HCT116 (cell line): ENCODE data around the gene GPR108. TPM values are rescaled to one million over a fixed set of nuclear protein-coding genes. Genes with fewer than 3 reads are reported as not detected.

ENCODE experiments used
- ATAC-seq: fragments of 200-7000 bp; cut with Tn5 transposase; 2 replicates; pipeline ENCODE4 v1.9.1; 2020; ENCODE audit warnings: mild to moderate bottlenecking, moderate library complexity
- BruUV-seq: library from RNA; stranded (reverse); fragments of 400-500 nt; replicated peaks from 2 replicates; lab custom pipeline; 2021; lab: Mats Ljungman, UMichigan
- CTCF ChIA-PET: fragments of 300-600 bp; sonication (Branson Sonifier 250); formaldehyde crosslinking; loops from one replicate; lab custom pipeline; 2021; ENCODE audit warnings: antibody characterized with exemption; lab: Charles Lee
- POLR2A ChIA-PET: fragments of 300-600, 350-600 bp; sonication (Branson Sonifier 250); formaldehyde crosslinking; loops from one replicate; lab custom pipeline; 2021; ENCODE audit warnings: antibody characterized with exemption; lab: Charles Lee
- RAD21 ChIA-PET, 2 experiments: fragments of 300-600 bp; sonication (Branson Sonifier 250); formaldehyde crosslinking; loops; one replicate each; lab custom pipeline; 2023; ENCODE audit warnings: low total read pairs in 2 of 2; ENCODE audit not compliant: uncharacterized antibody in 2 of 2, unreplicated experiment in 2 of 2, low non-redundant PET in 1 of 2; lab: Charles Lee
- DNase-seq: peaks from one replicate; pipeline ENCODE4 v3.0.0-alpha.2; 2010; ENCODE audit warnings: low read depth, low spot score
- H2AFZ ChIP-seq: fragments of 200-600 bp; shearing (Covaris generic), sonication (generic); 2 replicates; pipeline ENCODE4 v1.6.1; 2017; ENCODE audit warnings: low read depth, mixed run types, mixed read lengths, antibody characterized with exemption, low read length; ENCODE audit not compliant: poor library complexity, severe bottlenecking
- H3K27ac ChIP-seq: 2 replicates; pipeline ENCODE4 v1.5.1; 2012; ENCODE audit warnings: low read depth, low read length
- H3K27me3 ChIP-seq: fragments of 200-600 bp; sonication (generic); 2 replicates; pipeline ENCODE4 v1.6.1; 2016; ENCODE audit warnings: mixed run types, low read length, mixed read lengths; ENCODE audit not compliant: insufficient read depth
- H3K36me3 ChIP-seq, 2 experiments: fragments of 200-500 bp in 1 of 2; fragments of 200-600 bp in 1 of 2; sonication (Bioruptor generic) in 1 of 2; sonication (generic) in 1 of 2; 2 replicates each; pipeline versions ENCODE4 v1.5.1 to v1.6.1; 2014 to 2016; ENCODE audit warnings: low read length in 2 of 2, inconsistent platforms in 1 of 2, mixed read lengths in 1 of 2, mixed run types in 1 of 2; ENCODE audit not compliant: insufficient read depth in 2 of 2, control insufficient read depth in 1 of 2
- H3K4me1 ChIP-seq, 2 experiments: fragments of 200-600 bp in 1 of 2; sonication (generic) in 1 of 2; 2 replicates each; pipeline versions ENCODE4 v1.5.1 to v1.6.1; 2012 to 2017; ENCODE audit warnings: low read length in 2 of 2, inconsistent platforms in 1 of 2, mild to moderate bottlenecking in 1 of 2, mixed read lengths in 1 of 2, mixed run types in 1 of 2, moderate library complexity in 1 of 2; ENCODE audit not compliant: insufficient read depth in 2 of 2, control insufficient read depth in 1 of 2
- H3K4me2 ChIP-seq: fragments of 200-600 bp; sonication (generic); 2 replicates; pipeline ENCODE4 v1.6.1; 2017; ENCODE audit warnings: mixed run types, low read length, mixed read lengths
- H3K4me3 ChIP-seq, 2 experiments: fragments of 200-600 bp in 1 of 2; sonication (generic) in 1 of 2; replicated peaks in 1 of 2; 2 replicates each; pipeline ENCODE4 v1.5.1; 2011 to 2016; ENCODE audit warnings: low read length in 2 of 2, control low read depth in 1 of 2, low read depth in 1 of 2, mild to moderate bottlenecking in 1 of 2, mixed read lengths in 1 of 2, mixed run types in 1 of 2
- H3K79me2 ChIP-seq: fragments of 200-600 bp; sonication (generic); 2 replicates; pipeline ENCODE4 v1.6.1; 2017; ENCODE audit warnings: mild to moderate bottlenecking, mixed run types, low read length, moderate library complexity, mixed read lengths; ENCODE audit not compliant: insufficient read depth
- H3K9ac ChIP-seq: fragments of 200-600 bp; sonication (generic); 2 replicates; pipeline ENCODE4 v1.6.1; 2016; ENCODE audit warnings: low read length, mixed read lengths
- H3K9me2 ChIP-seq: fragments of 200-600 bp; sonication (generic), shearing (Covaris generic); 2 replicates; pipeline ENCODE4 v1.6.1; 2017; ENCODE audit warnings: mixed run types, mild to moderate bottlenecking, moderate library complexity; ENCODE audit not compliant: insufficient read depth
- H3K9me3 ChIP-seq, 2 experiments: fragments of 200-500 bp in 1 of 2; fragments of 200-600 bp in 1 of 2; sonication (Bioruptor generic) in 1 of 2; sonication (generic) in 1 of 2; 2 replicates each; pipeline ENCODE4 v1.6.1; 2014 to 2017; ENCODE audit warnings: low read length in 2 of 2, mixed read lengths in 2 of 2, inconsistent platforms in 1 of 2, low read depth in 1 of 2, mild to moderate bottlenecking in 1 of 2, mixed run types in 1 of 2, moderate library complexity in 1 of 2; ENCODE audit not compliant: control insufficient read depth in 1 of 2, insufficient read depth in 1 of 2
- H4K20me1 ChIP-seq: fragments of 200-600 bp; sonication (generic), shearing (Covaris generic); 2 replicates; pipeline ENCODE4 v1.6.1; 2017; ENCODE audit warnings: mixed run types, mild to moderate bottlenecking, moderate library complexity; ENCODE audit not compliant: insufficient read depth
- ATF3 ChIP-seq: IDR thresholded peaks from 2 replicates; pipeline ENCODE4 v1.6.1; 2012
- CBX3 ChIP-seq: IDR thresholded peaks from 2 replicates; pipeline ENCODE4 v1.6.1; 2012; ENCODE audit warnings: low read depth
- CEBPB ChIP-seq: IDR thresholded peaks from 2 replicates; pipeline ENCODE4 v1.6.1; 2012; ENCODE audit warnings: low read depth
- FOSL1 ChIP-seq: IDR thresholded peaks from 2 replicates; pipeline ENCODE4 v1.6.1; 2012; ENCODE audit warnings: low read depth
- POLR2A ChIP-seq: IDR thresholded peaks from 2 replicates; pipeline ENCODE4 v1.7.0; 2011; ENCODE audit warnings: borderline replicate concordance; ENCODE audit not compliant: insufficient read depth, insufficient read length; ENCODE audit errors: extremely low read depth
- POLR2AphosphoS5 ChIP-seq: IDR thresholded peaks from 2 replicates; pipeline ENCODE4 v1.6.1; 2011; ENCODE audit warnings: mild to moderate bottlenecking, low read depth, low read length, moderate library complexity
- RAD21 ChIP-seq: IDR thresholded peaks from 2 replicates; pipeline ENCODE4 v1.6.1; 2012; ENCODE audit warnings: low read depth, mild to moderate bottlenecking
- SIN3A ChIP-seq: IDR thresholded peaks from 2 replicates; pipeline ENCODE4 v1.6.1; 2012; ENCODE audit warnings: low read depth
- SP1 ChIP-seq: IDR thresholded peaks from 2 replicates; pipeline ENCODE4 v1.6.1; 2012; ENCODE audit warnings: low read depth
- SRF ChIP-seq: IDR thresholded peaks from 2 replicates; pipeline ENCODE4 v1.6.1; 2012; ENCODE audit warnings: low read depth
- TCF7L2 ChIP-seq: IDR thresholded peaks from 2 replicates; pipeline ENCODE4 v1.7.0; 2011; ENCODE audit warnings: borderline replicate concordance, inconsistent platforms; ENCODE audit not compliant: insufficient read depth, insufficient read length; ENCODE audit errors: extremely low read depth
- YY1 ChIP-seq: IDR thresholded peaks from 2 replicates; pipeline ENCODE4 v1.6.1; 2011; ENCODE audit warnings: low read length, low read depth, moderate library complexity, mild to moderate bottlenecking; ENCODE audit not compliant: insufficient replicate concordance; ENCODE audit errors: extremely low read depth
- ZFX ChIP-seq: fragments of 450-650 bp; IDR thresholded peaks from 2 replicates; pipeline ENCODE4 v1.6.1; 2017
- intact Hi-C: fragments of 100-400 bp; cut with micrococcal nuclease; formaldehyde crosslinking; loops from 2 replicates; pipeline ENCODE4 v1.10.0; 2022
- total RNA-seq: library from RNA; stranded (reverse); gene quantifications from one replicate; pipeline ENCODE4 v1.2.1, GENCODE V29; 2021; ENCODE audit not compliant: unreplicated experiment

The GPR108 gene
- total RNA-seq, 1 experiment from 2014 or later, result 75.0 TPM

DNA sequence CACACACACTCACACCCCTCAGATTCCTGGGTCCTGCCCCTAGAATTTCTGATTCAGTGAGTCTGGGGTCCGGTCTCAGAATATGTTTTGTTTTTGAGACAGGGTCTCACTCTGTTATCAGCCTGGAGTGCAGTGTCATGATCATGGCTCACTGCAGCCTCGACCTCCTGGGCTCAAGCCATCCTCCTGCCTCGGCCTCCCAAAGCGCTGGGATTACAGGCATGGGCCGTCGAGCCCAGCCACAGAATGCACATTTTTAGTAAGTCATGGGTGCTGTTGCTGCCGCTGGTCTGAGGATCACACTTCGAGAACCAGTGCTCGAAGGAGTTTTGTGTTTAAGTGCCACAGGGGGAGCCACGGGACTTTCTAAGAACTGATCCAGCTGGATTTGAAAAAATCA is 45.4 kb downstream of the GPR108 start:
- Histone ChIP-seq H3K4me1 (peaks cover 5 to 22% of the 10 kb centered on the region in 2 experiments), H4K20me1 (no peaks in the 10 kb centered on the region), H3K27ac (no peak overlapping the region), H3K27me3 (no peaks in the 10 kb centered on the region), H2AFZ (no peak overlapping the region), H3K4me3 (no peak overlapping the region), H3K36me3 (no peaks in the 10 kb centered on the region), H3K9me3 (no peaks in the 10 kb centered on the region), H3K79me2 (no peaks in the 10 kb centered on the region), H3K9me2 (no peaks in the 10 kb centered on the region), H3K9ac (no peak overlapping the region), H3K4me2 (no peak overlapping the region)
- BruUV-seq, result no TSS peak
- intact Hi-C loops, result no loop called here
- ChIA-PET CTCF (no interaction called here), POLR2A (no interaction called here), RAD21 (no interaction called here)
- ATAC-seq (no peak), DNase-seq (no peak)
- TF ChIP-seq ZFX, result no peak
- no peak for TF ChIP-seq POLR2A
- no peak for TF ChIP-seq TCF7L2
- no peak for TF ChIP-seq CBX3
- TF ChIP-seq POLR2AphosphoS5, result no peak
- TF ChIP-seq CEBPB, result no peak
- no peak for TF ChIP-seq YY1
- TF ChIP-seq SIN3A, result no peak
- no peak for TF ChIP-seq ATF3
- TF ChIP-seq RAD21, result no peak

DNA sequence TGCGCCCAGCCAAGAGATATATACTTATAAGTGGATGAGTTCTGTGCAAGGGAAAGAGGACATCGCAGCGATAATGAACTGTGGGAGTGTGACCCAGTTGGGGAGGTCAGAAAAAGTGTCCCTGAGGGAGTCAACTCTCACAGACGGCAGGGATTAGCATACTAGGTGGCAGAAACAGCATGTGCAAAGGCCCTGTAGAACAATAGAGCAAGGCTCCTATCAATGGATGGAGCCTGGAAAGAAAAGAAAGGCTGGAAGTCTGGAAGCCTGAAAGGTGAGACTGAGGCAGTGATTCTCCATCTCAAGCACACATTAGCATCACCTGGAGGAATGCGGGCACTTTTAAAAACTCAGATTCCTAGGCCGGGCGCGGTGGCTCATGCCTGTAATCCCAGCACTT is 46.0 kb downstream of the GPR108 start:
- TF ChIP-seq TCF7L2 (no peak), SRF (no peak), FOSL1 (no peak), SP1 (no peak), RAD21 (no peak)
- ChIA-PET POLR2A (no interaction called here), RAD21 (no interaction called here), CTCF (no interaction called here)
- H4K20me1 ChIP-seq, result no peaks in the 10 kb centered on the region
- H2AFZ ChIP-seq, result no peak overlapping the region
- DNase-seq (no peak), ATAC-seq (no peak)
- H3K9me3 ChIP-seq, result no peaks in the 10 kb centered on the region
- no peak overlapping the region for H3K9ac ChIP-seq
- no peaks in the 10 kb centered on the region for H3K36me3 ChIP-seq
- no peaks in the 10 kb centered on the region for H3K9me2 ChIP-seq
- H3K4me2 ChIP-seq, result no peak overlapping the region
- peaks cover 5 to 22% of the 10 kb centered on the region in 2 experiments for H3K4me1 ChIP-seq
- H3K27ac ChIP-seq, result no peak overlapping the region
- intact Hi-C loops, result no loop called here
- no peak overlapping the region for H3K4me3 ChIP-seq
- H3K27me3 ChIP-seq, result no peaks in the 10 kb centered on the region
- no peaks in the 10 kb centered on the region for H3K79me2 ChIP-seq
- no TSS peak for BruUV-seq
